Keratinocyte (primary cell): ENCODE data around the gene SLC26A8. TPM values are rescaled to one million over a fixed set of nuclear protein-coding genes. Genes with fewer than 3 reads are reported as not detected.
A peak's percentile ranks its signal among the peaks of the same experiment; 100 is the strongest.

Source experiments
- DNase-seq: peaks from one replicate; pipeline ENCODE4 v3.0.0-alpha.2; 2011; ENCODE audit warnings: low read depth, missing footprints, low spot score
- FAIRE-seq: peaks from 2 replicates; lab custom pipeline; 2011; peaks lifted over from hg19 to GRCh38; lab: Jason Lieb, UNC
- H2AFZ ChIP-seq: 2 replicates; pipeline ENCODE4 v1.6.0; 2012; ENCODE audit warnings: low read length, control low read depth, inconsistent platforms; ENCODE audit not compliant: control insufficient read depth
- H3K27ac ChIP-seq: 2 replicates; pipeline ENCODE4 v1.5.1; 2011; ENCODE audit warnings: low read length; ENCODE audit not compliant: control insufficient read depth, insufficient read depth
- H3K27me3 ChIP-seq: 3 replicates; pipeline ENCODE4 v1.6.0; 2011; ENCODE audit warnings: low read length; ENCODE audit not compliant: control insufficient read depth, insufficient read depth; ENCODE audit errors: extremely low read depth
- H3K36me3 ChIP-seq, 2 experiments: 2 replicates in 1 of 2; 3 replicates in 1 of 2; pipeline ENCODE4 v1.5.1; 2011; ENCODE audit warnings: low read length in 2 of 2, mild to moderate bottlenecking in 1 of 2; ENCODE audit not compliant: control insufficient read depth in 2 of 2, insufficient read depth in 2 of 2; ENCODE audit errors: extremely low read depth in 1 of 2
- H3K4me1 ChIP-seq: 3 replicates; pipeline ENCODE4 v1.5.1; 2011; ENCODE audit warnings: low read length; ENCODE audit not compliant: control insufficient read depth, insufficient read depth; ENCODE audit errors: extremely low read depth
- H3K4me2 ChIP-seq: 3 replicates; pipeline ENCODE4 v1.6.0; 2011; ENCODE audit warnings: low read depth, low read length; ENCODE audit not compliant: control insufficient read depth, insufficient read depth; ENCODE audit errors: extremely low read depth
- H3K4me3 ChIP-seq, 3 experiments: fragments of 200-600 bp in 1 of 3; sonication (generic) in 1 of 3; 2 replicates in 2 of 3; 3 replicates in 1 of 3; pipeline ENCODE4 v1.5.1; 2011 to 2016; ENCODE audit warnings: low read length in 3 of 3, mild to moderate bottlenecking in 3 of 3, control low read depth in 2 of 3, inconsistent platforms in 1 of 3, low read depth in 1 of 3, mixed read lengths in 1 of 3, mixed run types in 1 of 3, moderate library complexity in 1 of 3; ENCODE audit not compliant: control insufficient read depth in 2 of 3, insufficient read depth in 2 of 3; ENCODE audit errors: extremely low read depth in 1 of 3
- H3K79me2 ChIP-seq: 2 replicates; pipeline ENCODE4 v1.6.0; 2012; ENCODE audit warnings: low read length; ENCODE audit not compliant: control insufficient read depth, insufficient read depth
- H3K9ac ChIP-seq: 3 replicates; pipeline ENCODE4 v1.6.0; 2011; ENCODE audit warnings: low read length; ENCODE audit not compliant: control insufficient read depth, insufficient read depth; ENCODE audit errors: extremely low read depth
- H3K9me1 ChIP-seq: 3 replicates; pipeline ENCODE4 v1.6.0; 2011; ENCODE audit warnings: low read length; ENCODE audit not compliant: control insufficient read depth, insufficient read depth; ENCODE audit errors: extremely low read depth
- H3K9me3 ChIP-seq: 2 replicates; pipeline ENCODE4 v1.5.1; 2012; ENCODE audit warnings: low read depth, low read length; ENCODE audit not compliant: control insufficient read depth
- H4K20me1 ChIP-seq: 3 replicates; pipeline ENCODE4 v1.6.0; 2011; ENCODE audit warnings: low read length; ENCODE audit not compliant: control insufficient read depth, insufficient read depth; ENCODE audit errors: extremely low read depth
- EZH2 ChIP-seq: IDR thresholded peaks from one replicate; pipeline ENCODE4 v1.6.1; 2012; ENCODE audit warnings: inconsistent platforms, mild to moderate bottlenecking, low read length, moderate library complexity
- dilution Hi-C: fragments of 300-500 bp; cut with MboI; formaldehyde crosslinking; loops from one replicate; pipeline ENCODE4 v1.7.0; 2020; ENCODE audit warnings: low sequenced_read_pairs; ENCODE audit not compliant: extremely low pct_ligation_motif_present
- polyA plus RNA-seq, 5 experiments: library from polyadenylated mRNA; depleted of rRNA in 3 of 5; stranded (reverse) in 3 of 5; stranded (forward) in 1 of 5; unstranded in 1 of 5; fragments of >200 nt; gene quantifications; 1 replicate in 1 of 5; 2 replicates in 3 of 5; 3 replicates in 1 of 5; pipeline versions ENCODE4 v1.2.1 to v1.2.3, GENCODE V29; 2011 to 2012; ENCODE audit warnings: missing spikeins in 2 of 5, low read depth in 1 of 5, low replicate concordance in 1 of 5
- TF ChIP-seq, protein P1 (sequence below), 3 experiments: IDR thresholded peaks in 1 of 3; conservative IDR thresholded peaks in 1 of 3; optimal IDR thresholded peaks in 1 of 3; 2 replicates in 2 of 3; 3 replicates in 1 of 3; pipeline versions ENCODE3 to v1.5.1; 2011; ENCODE audit warnings: low read length in 3 of 3, mild to moderate bottlenecking in 3 of 3, moderate library complexity in 2 of 3, control low read depth in 1 of 3, inconsistent platforms in 1 of 3; ENCODE audit not compliant: insufficient read depth in 2 of 3; ENCODE audit errors: extremely low read depth in 1 of 3

The SLC26A8 gene
- polyA plus RNA-seq, 1 donor (not counting 4 experiments of a cell fraction or from before 2014, with no cell fraction given), result 0.18 TPM

- Histone ChIP-seq H3K4me3 (no peak overlapping the region), H2AFZ (no peak overlapping the region), H3K9me3 (no peaks in the 10 kb centered on the region), H3K27me3 (no peaks in the 10 kb centered on the region), H4K20me1 (no peaks in the 10 kb centered on the region), H3K27ac (no peak overlapping the region), H3K79me2 (peaks cover 74% of the 10 kb centered on the region), H3K9ac (no peak overlapping the region), H3K4me2 (peak overlapping the region; percentile 49), H3K9me1 (no peaks in the 10 kb centered on the region), H3K4me1 (peaks cover 13% of the 10 kb centered on the region), H3K36me3 (peaks cover 1 to 3% of the 10 kb centered on the region in 2 experiments)
- TF ChIP-seq, protein P1, sequence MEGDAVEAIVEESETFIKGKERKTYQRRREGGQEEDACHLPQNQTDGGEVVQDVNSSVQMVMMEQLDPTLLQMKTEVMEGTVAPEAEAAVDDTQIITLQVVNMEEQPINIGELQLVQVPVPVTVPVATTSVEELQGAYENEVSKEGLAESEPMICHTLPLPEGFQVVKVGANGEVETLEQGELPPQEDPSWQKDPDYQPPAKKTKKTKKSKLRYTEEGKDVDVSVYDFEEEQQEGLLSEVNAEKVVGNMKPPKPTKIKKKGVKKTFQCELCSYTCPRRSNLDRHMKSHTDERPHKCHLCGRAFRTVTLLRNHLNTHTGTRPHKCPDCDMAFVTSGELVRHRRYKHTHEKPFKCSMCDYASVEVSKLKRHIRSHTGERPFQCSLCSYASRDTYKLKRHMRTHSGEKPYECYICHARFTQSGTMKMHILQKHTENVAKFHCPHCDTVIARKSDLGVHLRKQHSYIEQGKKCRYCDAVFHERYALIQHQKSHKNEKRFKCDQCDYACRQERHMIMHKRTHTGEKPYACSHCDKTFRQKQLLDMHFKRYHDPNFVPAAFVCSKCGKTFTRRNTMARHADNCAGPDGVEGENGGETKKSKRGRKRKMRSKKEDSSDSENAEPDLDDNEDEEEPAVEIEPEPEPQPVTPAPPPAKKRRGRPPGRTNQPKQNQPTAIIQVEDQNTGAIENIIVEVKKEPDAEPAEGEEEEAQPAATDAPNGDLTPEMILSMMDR (optimal IDR thresholded peaks at IDR 0.05 in 1 of 3, IDR thresholded peaks at IDR 0.05 in 1 of 3, conservative IDR thresholded peaks at IDR 0.05 in 1 of 3; ENCODE audit: extremely low read depth in 1 of 3, insufficient read depth in 2 of 3, low read length in 3 of 3), result no peak
- no peak for TF ChIP-seq EZH2
- DNase-seq (no peak), FAIRE-seq (peak; percentile 84)
- dilution Hi-C loops, result no loop called here
Observed at GRCh38 chr6:36050305-36050704, 25.9 kb upstream of the SLC26A8 start.

GRCh38 chr6:36049582-36049981 is 25.1 kb upstream of the SLC26A8 start:
- H2AFZ ChIP-seq, result no peak overlapping the region
- DNase-seq (no peak), FAIRE-seq (no peak)
- peaks cover 13% of the 10 kb centered on the region for H3K4me1 ChIP-seq
- no peak for TF ChIP-seq EZH2
- TF ChIP-seq, protein P1 (optimal IDR thresholded peaks at IDR 0.05 in 1 of 3, IDR thresholded peaks at IDR 0.05 in 1 of 3, conservative IDR thresholded peaks at IDR 0.05 in 1 of 3; ENCODE audit: extremely low read depth in 1 of 3, insufficient read depth in 2 of 3, low read length in 3 of 3), result no peak
- H3K27me3 ChIP-seq, result no peaks in the 10 kb centered on the region
- peaks cover 0 to 3% of the 10 kb centered on the region in 2 experiments for H3K36me3 ChIP-seq
- H3K9ac ChIP-seq, result no peak overlapping the region
- H3K9me3 ChIP-seq, result no peaks in the 10 kb centered on the region
- no peak overlapping the region for H3K27ac ChIP-seq
- no peak overlapping the region for H3K4me2 ChIP-seq
- H4K20me1 ChIP-seq, result no peaks in the 10 kb centered on the region
- H3K79me2 ChIP-seq, result peaks cover 74% of the 10 kb centered on the region
- H3K4me3 ChIP-seq, result no peak overlapping the region
- dilution Hi-C loops, result no loop called here
- H3K9me1 ChIP-seq, result no peaks in the 10 kb centered on the region
